Activated CD8-positive, alpha-beta memory T cell treated with anti-CD3 and anti-CD28 coated beads for 48 hours (primary cell): Measurements from ENCODE around the gene FCHO2.

ENCODE experiments used
- DNase-seq, 3 experiments: peaks; one replicate each; pipeline ENCODE4 v3.0.0-alpha.2; 2020; ENCODE audit warnings: low read depth in 2 of 3, low spot score in 2 of 3

The FCHO2 gene

GRCh38 chr5:73030531-73030930, 74.7 kb downstream of the FCHO2 start:
- no peak for DNase-seq

GRCh38 chr5:73030995-73031394, 75.2 kb downstream of the FCHO2 start:
- no peak for DNase-seq

GRCh38 chr5:73031839-73032238, 76.0 kb downstream of the FCHO2 start:
- DNase-seq, result no peak

- DNase-seq, result no peak
Observed at GRCh38 chr5:73032635-73033034, 76.8 kb downstream of the FCHO2 start.

- no peak for DNase-seq
Observed at GRCh38 chr5:73037545-73037944, 81.7 kb downstream of the FCHO2 start.

- DNase-seq, result no peak
Observed at GRCh38 chr5:73039082-73039481, 83.2 kb downstream of the FCHO2 start.

GRCh38 chr5:73042993-73043392, 87.2 kb downstream of the FCHO2 start:
- no peak for DNase-seq

GRCh38 chr5:73044546-73044945, 88.7 kb downstream of the FCHO2 start:
- no peak for DNase-seq

- DNase-seq, result no peak
Observed at GRCh38 chr5:73045623-73046022, 89.8 kb downstream of the FCHO2 start.

- DNase-seq, result no peak
Observed at GRCh38 chr5:73061593-73061992, 105.8 kb downstream of the FCHO2 start.

- no peak for DNase-seq
Observed at GRCh38 chr5:73066466-73066865, 110.6 kb downstream of the FCHO2 start.

- DNase-seq, result no peak
Observed at GRCh38 chr5:73067213-73067612, 111.4 kb downstream of the FCHO2 start.

GRCh38 chr5:73081093-73081492, 125.3 kb downstream of the FCHO2 start:
- DNase-seq, result no peak

- DNase-seq, result no peak
Observed at GRCh38 chr5:73088026-73088425, 132.2 kb downstream of the FCHO2 start.

- no peak for DNase-seq
Observed at GRCh38 chr5:73093943-73094342, 138.1 kb downstream of the FCHO2 start.

GRCh38 chr5:73094415-73094814, 138.6 kb downstream of the FCHO2 start:
- no peak for DNase-seq

- no peak for DNase-seq
Observed at GRCh38 chr5:73095564-73096238, 139.9 kb downstream of the FCHO2 start.

GRCh38 chr5:73096239-73096575, 140.4 kb downstream of the FCHO2 start:
- no peak for DNase-seq

GRCh38 chr5:73097740-73098139, 141.9 kb downstream of the FCHO2 start:
- DNase-seq, result no peak

- no peak for DNase-seq
Observed at GRCh38 chr5:73100109-73100508, 144.3 kb downstream of the FCHO2 start.

GRCh38 chr5:73103870-73104299, 148.0 kb downstream of the FCHO2 start:
- DNase-seq, result no peak

GRCh38 chr5:73104326-73104725, 148.5 kb downstream of the FCHO2 start:
- no peak for DNase-seq

- DNase-seq, result no peak
Observed at GRCh38 chr5:73106335-73106734, 150.5 kb downstream of the FCHO2 start.

- DNase-seq, result no peak
Observed at GRCh38 chr5:73110190-73110589, 154.3 kb downstream of the FCHO2 start.
